Liver (tissue), 3 donors: ENCODE data around the gene INPP5A.

Source experiments
- EGR1 ChIP-seq, 2 donors: IDR thresholded peaks; 2 replicates each; pipeline ENCODE4 v1.6.1; 2016 to 2018; ENCODE audit warnings: antibody characterized with exemption in 2 of 2, low read depth in 2 of 2
- FOXA1 ChIP-seq: IDR thresholded peaks from 2 replicates; pipeline ENCODE4 v1.6.1; 2016; ENCODE audit warnings: antibody characterized with exemption
- JUND ChIP-seq, 2 donors: IDR thresholded peaks; 2 replicates each; pipeline ENCODE4 v1.6.1; 2016; ENCODE audit warnings: antibody characterized with exemption in 2 of 2
- MAX ChIP-seq: IDR thresholded peaks from 2 replicates; pipeline ENCODE4 v1.6.1; 2016; ENCODE audit warnings: antibody characterized with exemption
- RAD21 ChIP-seq, 2 donors: IDR thresholded peaks; 2 replicates each; pipeline ENCODE4 v1.6.1; 2016; ENCODE audit warnings: antibody characterized with exemption in 2 of 2, mild to moderate bottlenecking in 2 of 2
- RXRA ChIP-seq, 2 donors: IDR thresholded peaks; 2 replicates each; pipeline ENCODE4 v1.6.1; 2017 to 2018; ENCODE audit warnings: antibody characterized with exemption in 2 of 2, mild to moderate bottlenecking in 1 of 2
- SP1 ChIP-seq: IDR thresholded peaks from 2 replicates; pipeline ENCODE4 v1.6.1; 2018; ENCODE audit warnings: antibody characterized with exemption, mild to moderate bottlenecking
- TAF1 ChIP-seq: conservative IDR thresholded peaks from 2 replicates; pipeline ENCODE4 v1.6.1; 2016; ENCODE audit warnings: antibody characterized with exemption, mild to moderate bottlenecking
- TF ChIP-seq, protein P1 (sequence below): IDR thresholded peaks from 2 replicates; pipeline ENCODE4 v1.6.1; 2016; ENCODE audit warnings: antibody characterized with exemption, mild to moderate bottlenecking
- TF ChIP-seq, protein P2 (sequence below): fragments of 150-350 bp; IDR thresholded peaks from 2 replicates; pipeline ENCODE4 v1.5.1; 2017; ENCODE audit warnings: improper control_type of control experiment, low read depth, low read length; ENCODE audit not compliant: missing input control
- TF ChIP-seq, protein P3 (sequence below): IDR thresholded peaks from 2 replicates; pipeline ENCODE4 v1.6.1; 2016; ENCODE audit warnings: antibody characterized with exemption
- donor health status: healthy.
- donor health status: healthy.

- TF ChIP-seq FOXA1 (no peak), JUND (IDR thresholded peaks at IDR 0.05) (no peak), TAF1 (no peak), RXRA (IDR thresholded peaks at IDR 0.05) (no peak), EGR1 (IDR thresholded peaks at IDR 0.05; ENCODE audit: low read depth in 2 of 2) (no peak), MAX (no peak), RAD21 (IDR thresholded peaks at IDR 0.05) (no peak), SP1 (no peak)
- TF ChIP-seq, protein P1, sequence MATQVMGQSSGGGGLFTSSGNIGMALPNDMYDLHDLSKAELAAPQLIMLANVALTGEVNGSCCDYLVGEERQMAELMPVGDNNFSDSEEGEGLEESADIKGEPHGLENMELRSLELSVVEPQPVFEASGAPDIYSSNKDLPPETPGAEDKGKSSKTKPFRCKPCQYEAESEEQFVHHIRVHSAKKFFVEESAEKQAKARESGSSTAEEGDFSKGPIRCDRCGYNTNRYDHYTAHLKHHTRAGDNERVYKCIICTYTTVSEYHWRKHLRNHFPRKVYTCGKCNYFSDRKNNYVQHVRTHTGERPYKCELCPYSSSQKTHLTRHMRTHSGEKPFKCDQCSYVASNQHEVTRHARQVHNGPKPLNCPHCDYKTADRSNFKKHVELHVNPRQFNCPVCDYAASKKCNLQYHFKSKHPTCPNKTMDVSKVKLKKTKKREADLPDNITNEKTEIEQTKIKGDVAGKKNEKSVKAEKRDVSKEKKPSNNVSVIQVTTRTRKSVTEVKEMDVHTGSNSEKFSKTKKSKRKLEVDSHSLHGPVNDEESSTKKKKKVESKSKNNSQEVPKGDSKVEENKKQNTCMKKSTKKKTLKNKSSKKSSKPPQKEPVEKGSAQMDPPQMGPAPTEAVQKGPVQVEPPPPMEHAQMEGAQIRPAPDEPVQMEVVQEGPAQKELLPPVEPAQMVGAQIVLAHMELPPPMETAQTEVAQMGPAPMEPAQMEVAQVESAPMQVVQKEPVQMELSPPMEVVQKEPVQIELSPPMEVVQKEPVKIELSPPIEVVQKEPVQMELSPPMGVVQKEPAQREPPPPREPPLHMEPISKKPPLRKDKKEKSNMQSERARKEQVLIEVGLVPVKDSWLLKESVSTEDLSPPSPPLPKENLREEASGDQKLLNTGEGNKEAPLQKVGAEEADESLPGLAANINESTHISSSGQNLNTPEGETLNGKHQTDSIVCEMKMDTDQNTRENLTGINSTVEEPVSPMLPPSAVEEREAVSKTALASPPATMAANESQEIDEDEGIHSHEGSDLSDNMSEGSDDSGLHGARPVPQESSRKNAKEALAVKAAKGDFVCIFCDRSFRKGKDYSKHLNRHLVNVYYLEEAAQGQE, result no peak
- TF ChIP-seq, protein P2, sequence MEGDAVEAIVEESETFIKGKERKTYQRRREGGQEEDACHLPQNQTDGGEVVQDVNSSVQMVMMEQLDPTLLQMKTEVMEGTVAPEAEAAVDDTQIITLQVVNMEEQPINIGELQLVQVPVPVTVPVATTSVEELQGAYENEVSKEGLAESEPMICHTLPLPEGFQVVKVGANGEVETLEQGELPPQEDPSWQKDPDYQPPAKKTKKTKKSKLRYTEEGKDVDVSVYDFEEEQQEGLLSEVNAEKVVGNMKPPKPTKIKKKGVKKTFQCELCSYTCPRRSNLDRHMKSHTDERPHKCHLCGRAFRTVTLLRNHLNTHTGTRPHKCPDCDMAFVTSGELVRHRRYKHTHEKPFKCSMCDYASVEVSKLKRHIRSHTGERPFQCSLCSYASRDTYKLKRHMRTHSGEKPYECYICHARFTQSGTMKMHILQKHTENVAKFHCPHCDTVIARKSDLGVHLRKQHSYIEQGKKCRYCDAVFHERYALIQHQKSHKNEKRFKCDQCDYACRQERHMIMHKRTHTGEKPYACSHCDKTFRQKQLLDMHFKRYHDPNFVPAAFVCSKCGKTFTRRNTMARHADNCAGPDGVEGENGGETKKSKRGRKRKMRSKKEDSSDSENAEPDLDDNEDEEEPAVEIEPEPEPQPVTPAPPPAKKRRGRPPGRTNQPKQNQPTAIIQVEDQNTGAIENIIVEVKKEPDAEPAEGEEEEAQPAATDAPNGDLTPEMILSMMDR, result no peak
- TF ChIP-seq, protein P3, sequence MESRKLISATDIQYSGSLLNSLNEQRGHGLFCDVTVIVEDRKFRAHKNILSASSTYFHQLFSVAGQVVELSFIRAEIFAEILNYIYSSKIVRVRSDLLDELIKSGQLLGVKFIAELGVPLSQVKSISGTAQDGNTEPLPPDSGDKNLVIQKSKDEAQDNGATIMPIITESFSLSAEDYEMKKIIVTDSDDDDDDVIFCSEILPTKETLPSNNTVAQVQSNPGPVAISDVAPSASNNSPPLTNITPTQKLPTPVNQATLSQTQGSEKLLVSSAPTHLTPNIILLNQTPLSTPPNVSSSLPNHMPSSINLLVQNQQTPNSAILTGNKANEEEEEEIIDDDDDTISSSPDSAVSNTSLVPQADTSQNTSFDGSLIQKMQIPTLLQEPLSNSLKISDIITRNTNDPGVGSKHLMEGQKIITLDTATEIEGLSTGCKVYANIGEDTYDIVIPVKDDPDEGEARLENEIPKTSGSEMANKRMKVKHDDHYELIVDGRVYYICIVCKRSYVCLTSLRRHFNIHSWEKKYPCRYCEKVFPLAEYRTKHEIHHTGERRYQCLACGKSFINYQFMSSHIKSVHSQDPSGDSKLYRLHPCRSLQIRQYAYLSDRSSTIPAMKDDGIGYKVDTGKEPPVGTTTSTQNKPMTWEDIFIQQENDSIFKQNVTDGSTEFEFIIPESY, result no peak
These were observed 75.3 kb downstream of the INPP5A start for GRCh38 chr10:132612571-132613504.
